HG03175 (cell line): ENCODE data around the gene S100A13.
"Not testable (repeated sequence)": the region's sequence is repeated elsewhere in the genome, so short reads cannot be mapped to it uniquely, and the experiment has no call there.

ENCODE experiments used
- ATAC-seq: cut with Tn5 transposase; IDR thresholded peaks from one replicate; pipeline ENCODE4 v1.9.1; 2021; ENCODE audit warnings: mild to moderate bottlenecking, moderate library complexity; ENCODE audit not compliant: unreplicated experiment

Gene S100A13

DNA sequence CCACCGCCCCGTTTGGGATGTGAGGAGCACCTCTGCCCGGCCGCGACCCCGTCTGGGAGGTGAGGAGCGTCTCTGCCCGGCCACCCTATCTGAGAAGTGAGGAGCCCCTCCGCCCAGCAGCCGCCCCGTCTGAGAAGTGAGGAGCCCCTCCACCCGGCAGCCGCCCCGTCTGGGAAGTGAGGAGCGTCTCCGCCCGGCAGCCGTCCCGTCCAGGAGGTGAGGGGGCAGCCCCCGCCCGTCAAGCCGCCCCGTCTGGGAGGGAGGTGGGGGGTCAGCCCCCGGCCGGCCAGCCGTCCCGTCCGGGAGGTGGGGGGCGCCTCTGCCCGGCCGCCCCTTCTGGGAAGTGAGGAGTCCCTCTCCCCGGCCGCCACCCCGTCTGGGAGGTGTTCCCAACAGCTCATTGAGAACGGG is 52.2 kb downstream of the S100A13 start:
- ATAC-seq = not testable (repeated sequence)

DNA sequence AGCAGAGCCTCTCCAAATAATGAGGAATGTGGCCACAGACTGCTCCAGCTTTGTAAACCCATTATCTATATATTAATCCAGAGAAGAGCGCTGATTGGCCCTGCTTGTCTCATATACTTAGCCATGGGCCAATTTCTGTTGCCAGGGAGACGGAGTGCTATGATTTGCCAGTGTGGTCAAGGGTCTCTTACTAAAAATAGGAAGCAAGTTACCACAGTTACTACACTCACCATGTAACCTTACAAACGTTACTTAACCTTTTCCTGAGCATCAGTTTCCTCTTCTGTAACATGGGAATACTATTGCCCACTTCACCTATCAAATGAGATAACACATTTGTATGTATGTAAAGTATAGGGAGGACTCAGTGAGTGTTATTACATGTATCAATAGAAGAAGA is 54.0 kb downstream of the S100A13 start:
- no peak for ATAC-seq

DNA sequence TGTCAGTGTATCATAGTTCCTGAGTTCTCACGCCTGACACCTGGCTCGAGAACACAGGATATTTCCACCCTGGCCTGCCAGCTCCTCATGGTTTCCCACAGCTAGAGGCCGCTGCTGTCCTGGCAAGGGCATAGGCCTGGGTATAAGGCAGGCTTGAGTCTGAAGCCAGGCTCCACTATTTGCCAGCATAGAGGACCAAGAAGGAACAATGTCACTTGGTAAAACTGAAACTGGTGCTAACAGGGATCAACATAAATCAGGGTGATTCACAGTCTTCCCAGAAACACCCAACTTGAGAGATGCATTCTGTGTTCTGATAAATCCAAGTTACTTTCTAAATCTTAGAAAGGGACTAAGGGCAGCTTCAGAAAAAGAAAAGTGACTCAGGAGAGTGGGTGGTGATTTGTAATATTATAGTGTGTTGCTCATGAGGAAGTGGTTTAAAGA is 54.7 kb downstream of the S100A13 start:
- ATAC-seq = no peak

DNA sequence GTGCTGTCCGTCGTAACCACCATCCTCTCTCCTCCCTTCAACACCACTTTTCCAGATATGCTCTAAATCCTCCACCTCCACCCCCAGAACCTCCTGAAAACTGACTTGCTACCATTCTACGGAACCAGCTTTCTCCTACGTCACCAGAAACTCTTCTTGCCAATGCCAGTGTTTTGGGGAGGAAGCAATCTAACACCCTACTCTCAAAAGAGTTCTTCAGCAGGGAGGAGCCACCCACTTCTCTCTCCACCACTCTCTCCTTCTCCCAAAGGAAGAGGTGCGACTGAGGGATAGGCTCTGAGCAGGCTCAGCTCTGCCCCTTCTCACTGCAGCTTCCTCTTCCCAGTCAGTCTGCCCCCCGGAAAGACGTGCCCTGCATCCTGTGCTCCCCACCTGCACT is 55.6 kb downstream of the S100A13 start:
- no peak for ATAC-seq

DNA sequence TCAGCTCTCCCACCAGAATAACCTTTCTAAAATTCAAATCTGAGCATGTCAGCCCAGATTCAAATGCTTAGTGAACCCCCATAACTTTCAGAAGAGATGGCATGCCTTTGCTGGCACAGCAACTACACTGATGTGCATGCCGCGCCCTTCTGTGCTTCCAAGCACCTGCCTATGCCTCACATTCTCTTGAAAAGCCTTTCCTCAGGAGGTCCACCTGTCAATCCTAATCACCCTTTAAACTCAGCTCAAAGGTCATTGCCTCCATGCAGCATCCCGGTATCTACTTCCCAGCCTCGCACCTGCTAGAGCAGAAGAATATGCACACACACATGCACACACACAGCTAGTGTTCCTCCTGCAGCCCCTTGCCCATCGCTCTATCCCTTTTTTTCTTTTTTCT is 56.4 kb downstream of the S100A13 start:
- ATAC-seq = no peak

DNA sequence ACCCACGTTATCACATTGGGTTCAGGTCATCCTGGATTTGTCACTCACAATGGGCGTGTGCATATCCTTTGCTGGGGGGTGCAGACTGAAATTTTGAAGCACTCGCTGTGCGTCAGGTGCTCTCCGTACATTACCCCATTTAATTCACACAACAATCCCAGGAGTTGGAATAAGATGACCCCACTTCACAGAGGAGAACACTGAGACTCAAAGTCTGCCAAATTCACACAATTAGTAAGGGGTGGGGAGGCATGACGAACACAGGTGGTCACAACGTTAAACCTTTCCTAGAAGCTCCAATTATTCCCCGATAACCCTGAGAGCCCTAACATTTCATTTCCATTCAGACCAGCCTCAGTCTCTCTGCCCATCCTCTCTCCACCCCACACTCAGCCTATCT is 57.8 kb downstream of the S100A13 start:
- ATAC-seq = no peak
